Measurements from ENCODE around the gene LRRC15.

DNA sequence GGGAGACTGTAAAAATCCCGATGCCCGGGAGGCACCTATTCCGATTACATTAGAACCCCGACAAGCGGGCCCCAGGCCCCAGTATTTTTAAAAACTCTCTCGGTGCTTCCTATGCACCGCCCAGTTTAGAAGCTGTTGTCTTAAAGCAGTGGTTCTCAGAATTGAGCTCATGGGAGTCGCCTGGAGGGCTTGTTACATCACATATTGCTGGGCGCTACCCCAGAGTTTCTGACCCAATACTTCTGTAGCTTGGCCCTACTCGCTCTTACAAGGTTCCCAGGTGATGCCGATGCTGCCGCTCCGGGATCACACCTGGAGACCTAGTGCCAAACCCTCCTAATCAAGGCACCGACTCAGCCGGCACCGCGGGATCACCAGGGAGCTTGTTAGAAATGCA lies 53.6 kb downstream of the LRRC15 start:
- TF ChIP-seq, protein P1, sequence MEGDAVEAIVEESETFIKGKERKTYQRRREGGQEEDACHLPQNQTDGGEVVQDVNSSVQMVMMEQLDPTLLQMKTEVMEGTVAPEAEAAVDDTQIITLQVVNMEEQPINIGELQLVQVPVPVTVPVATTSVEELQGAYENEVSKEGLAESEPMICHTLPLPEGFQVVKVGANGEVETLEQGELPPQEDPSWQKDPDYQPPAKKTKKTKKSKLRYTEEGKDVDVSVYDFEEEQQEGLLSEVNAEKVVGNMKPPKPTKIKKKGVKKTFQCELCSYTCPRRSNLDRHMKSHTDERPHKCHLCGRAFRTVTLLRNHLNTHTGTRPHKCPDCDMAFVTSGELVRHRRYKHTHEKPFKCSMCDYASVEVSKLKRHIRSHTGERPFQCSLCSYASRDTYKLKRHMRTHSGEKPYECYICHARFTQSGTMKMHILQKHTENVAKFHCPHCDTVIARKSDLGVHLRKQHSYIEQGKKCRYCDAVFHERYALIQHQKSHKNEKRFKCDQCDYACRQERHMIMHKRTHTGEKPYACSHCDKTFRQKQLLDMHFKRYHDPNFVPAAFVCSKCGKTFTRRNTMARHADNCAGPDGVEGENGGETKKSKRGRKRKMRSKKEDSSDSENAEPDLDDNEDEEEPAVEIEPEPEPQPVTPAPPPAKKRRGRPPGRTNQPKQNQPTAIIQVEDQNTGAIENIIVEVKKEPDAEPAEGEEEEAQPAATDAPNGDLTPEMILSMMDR (conservative IDR thresholded peaks at IDR 0.05) = no peak; the same call in 1 of the 2 replicates
- TF ChIP-seq EZH2 (IDR thresholded peaks at IDR 0.05; ENCODE audit: low read depth) = no peak

All from PC-9 (cell line).